HepG2 (cell line): ENCODE data around the gene INO80B. TPM values are rescaled to one million over a fixed set of nuclear protein-coding genes. Genes with fewer than 3 reads are reported as not detected.

Source experiments
- CHD2 ChIP-seq: IDR thresholded peaks from 2 replicates; pipeline ENCODE4 v1.6.1; 2011; ENCODE audit warnings: low read depth, low read length, improper control_type of control experiment
- CHD4 ChIP-seq: fragments of 200-600 bp; sonication (generic); IDR thresholded peaks from 2 replicates; pipeline ENCODE4 v1.7.0; 2017; ENCODE audit warnings: mild to moderate bottlenecking, low read length, borderline replicate concordance
- CTCF ChIP-seq: sonication (generic); formaldehyde crosslinking; IDR thresholded peaks from 2 replicates; pipeline ENCODE4 v1.5.0; 2020; ENCODE audit warnings: mild to moderate bottlenecking, missing genetic modification reagents, moderate library complexity
- EHMT2 ChIP-seq: fragments of 200-600 bp; sonication (generic); IDR thresholded peaks from 2 replicates; pipeline ENCODE4 v1.7.0; 2017; ENCODE audit warnings: antibody characterized with exemption, low read depth, low read length, borderline replicate concordance
- EP300 ChIP-seq, 3 experiments: sonication (generic) in 1 of 3; formaldehyde crosslinking in 1 of 3; IDR thresholded peaks; 2 replicates each; pipeline versions ENCODE4 v1.5.1 to v1.6.1; 2011 to 2020; ENCODE audit warnings: low read depth in 2 of 3, low read length in 2 of 3, borderline replicate concordance in 1 of 3, improper control_type of control experiment in 1 of 3, mild to moderate bottlenecking in 1 of 3, missing genetic modification reagents in 1 of 3, moderate library complexity in 1 of 3
- KDM3A ChIP-seq: IDR thresholded peaks from 2 replicates; pipeline ENCODE4 v1.6.1; 2018; ENCODE audit warnings: low read depth, missing compliant biosample characterization
- NCOA5 ChIP-seq: sonication (generic); formaldehyde crosslinking; IDR thresholded peaks from 2 replicates; pipeline ENCODE4 v1.4.0; 2020; ENCODE audit warnings: missing genetic modification reagents
- POLR2AphosphoS5 ChIP-seq: IDR thresholded peaks from 2 replicates; pipeline ENCODE4 v1.6.1; 2012; ENCODE audit warnings: low read depth, low read length
- SALL1 ChIP-seq: sonication (generic); formaldehyde crosslinking; IDR thresholded peaks from 2 replicates; pipeline ENCODE4 v1.8.0; 2022; ENCODE audit warnings: mild to moderate bottlenecking, missing genetic modification reagents
- SIX4 ChIP-seq: sonication (generic); formaldehyde crosslinking; IDR thresholded peaks from 2 replicates; pipeline ENCODE4 v1.4.0; 2020; ENCODE audit warnings: missing genetic modification reagents
- SMARCE1 ChIP-seq: fragments of 450-650 bp; IDR thresholded peaks from 2 replicates; pipeline ENCODE4 v1.6.1; 2017; ENCODE audit warnings: borderline replicate concordance
- SNAPC2 ChIP-seq: sonication (generic); formaldehyde crosslinking; IDR thresholded peaks from 2 replicates; pipeline ENCODE4 v1.8.1; 2022; ENCODE audit warnings: mild to moderate bottlenecking, missing genetic modification reagents
- SP140L ChIP-seq: sonication (generic); formaldehyde crosslinking; IDR thresholded peaks from 2 replicates; pipeline ENCODE4 v1.4.0; 2020; ENCODE audit warnings: missing genetic modification reagents, borderline replicate concordance
- SRF ChIP-seq: IDR thresholded peaks from 2 replicates; pipeline ENCODE4 v1.6.1; 2011; ENCODE audit warnings: mild to moderate bottlenecking, low read depth, low read length, moderate library complexity
- ZBTB42 ChIP-seq: sonication (generic); formaldehyde crosslinking; IDR thresholded peaks from 2 replicates; pipeline ENCODE4 v1.5.0; 2020; ENCODE audit warnings: mild to moderate bottlenecking, missing genetic modification reagents
- ZNF281 ChIP-seq: sonication (generic); formaldehyde crosslinking; IDR thresholded peaks from 2 replicates; pipeline ENCODE4 v1.4.0; 2020; ENCODE audit warnings: missing genetic modification reagents, borderline replicate concordance
- ZNF367 ChIP-seq: sonication (generic); formaldehyde crosslinking; IDR thresholded peaks from 2 replicates; pipeline ENCODE4 v1.4.0; 2020; ENCODE audit warnings: missing genetic modification reagents, borderline replicate concordance
- polyA plus RNA-seq, 8 experiments: library from polyadenylated mRNA; depleted of rRNA in 3 of 8; stranded (reverse) in 7 of 8; unstranded in 1 of 8; fragments of >200 nt; fragmentation: Illumina TruSeq in 4 of 8; extraction: Trizol in 4 of 8; gene quantifications; 2 replicates each; pipeline versions ENCODE4 v1.2.1 to v1.2.3, GENCODE V29; 2011 to 2016; ENCODE audit warnings: low read depth in 4 of 8, missing spikeins in 1 of 8, mixed read lengths in 1 of 8; ENCODE audit not compliant: insufficient read depth in 1 of 8
- total RNA-seq, 5 experiments: library from RNA; depleted of rRNA; stranded (reverse); fragments of >200 nt; fragmentation: Illumina TruSeq; extraction: Trizol; gene quantifications; 2 replicates each; pipeline ENCODE4 v1.2.3, GENCODE V29; 2016; ENCODE audit warnings: low read depth in 1 of 5
- TF ChIP-seq, protein P1 (sequence below): sonication (generic); formaldehyde crosslinking; IDR thresholded peaks from 2 replicates; pipeline ENCODE4 v1.5.0; 2020; ENCODE audit warnings: mild to moderate bottlenecking, missing genetic modification reagents, borderline replicate concordance

Gene INO80B
- total and polyA plus RNA-seq, 2 of the 13 experiments (the other 11 are each of a cell fraction or from before 2014, with no cell fraction given), result 6.2 to 14.5 TPM

DNA sequence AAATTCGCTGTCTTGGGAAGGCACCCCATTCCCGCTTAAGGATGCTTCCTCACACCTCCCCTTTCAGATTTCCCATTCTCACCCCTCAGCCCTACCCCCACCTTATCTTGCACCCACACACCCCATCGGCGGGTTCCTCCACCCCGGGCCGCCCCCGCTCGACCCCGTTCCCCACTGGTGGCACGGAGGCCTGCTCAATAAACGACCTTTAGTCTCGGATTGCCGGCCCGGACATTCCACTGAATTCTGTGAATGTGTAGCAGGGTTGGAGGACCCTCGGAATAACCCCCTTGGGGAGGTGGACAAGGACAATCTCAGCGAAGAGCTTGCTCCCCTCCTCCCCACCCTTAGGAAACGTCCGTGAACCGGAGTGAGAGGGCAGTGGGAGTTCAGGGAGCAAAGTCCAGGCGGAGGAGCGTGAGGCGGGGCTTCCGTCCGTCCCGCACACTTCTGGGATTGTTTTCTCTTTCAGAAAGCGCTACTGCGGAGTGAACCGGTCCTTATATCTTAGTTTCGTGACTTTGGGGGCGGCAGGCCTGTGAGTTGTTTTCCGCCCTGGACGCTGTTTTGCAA, 47.3 kb downstream of the INO80B start (continued):
- TF ChIP-seq SIX4 (CRISPR knock-in tag), result no peak; the same call in none of the 2 replicates
- no peak for TF ChIP-seq EHMT2
- 0 out of 2 replicates have a peak, but pooled peaks have one; percentile 69 for TF ChIP-seq ZBTB42 (CRISPR knock-in tag)
- no peak for TF ChIP-seq SRF
- no peak for TF ChIP-seq SMARCE1
- peak; percentile 79 for TF ChIP-seq SALL1 (CRISPR knock-in tag)
- peak; percentile 32; the same call in 1 of the 2 replicates for TF ChIP-seq CHD4
- no peak for TF ChIP-seq CTCF (CRISPR knock-in tag)
- TF ChIP-seq NCOA5 (CRISPR knock-in tag), result no peak
- TF ChIP-seq SP140L (CRISPR knock-in tag), result 0 out of 2 replicates have a peak, but pooled peaks have one; percentile 15
- TF ChIP-seq KDM3A (CRISPR knock-in tag), result 0 out of 2 replicates have a peak, but pooled peaks have one; percentile 14
- peak; percentile 73; a peak in 3 of 4 replicates for TF ChIP-seq EP300 (IDR thresholded peaks at IDR 0.05; ENCODE audit: low read depth in 2 of 2, low read length in 2 of 2)
- peak; percentile 75 for TF ChIP-seq EP300 (CRISPR knock-in tag; IDR thresholded peaks at IDR 0.05; ENCODE audit: borderline replicate concordance)
- TF ChIP-seq SNAPC2 (CRISPR knock-in tag), result no peak
- peak; percentile 86 for TF ChIP-seq POLR2AphosphoS5
- peak; percentile 85 for TF ChIP-seq ZNF281 (CRISPR knock-in tag)
- no peak; the same call in none of the 2 replicates for TF ChIP-seq CHD2
- TF ChIP-seq, protein P1, sequence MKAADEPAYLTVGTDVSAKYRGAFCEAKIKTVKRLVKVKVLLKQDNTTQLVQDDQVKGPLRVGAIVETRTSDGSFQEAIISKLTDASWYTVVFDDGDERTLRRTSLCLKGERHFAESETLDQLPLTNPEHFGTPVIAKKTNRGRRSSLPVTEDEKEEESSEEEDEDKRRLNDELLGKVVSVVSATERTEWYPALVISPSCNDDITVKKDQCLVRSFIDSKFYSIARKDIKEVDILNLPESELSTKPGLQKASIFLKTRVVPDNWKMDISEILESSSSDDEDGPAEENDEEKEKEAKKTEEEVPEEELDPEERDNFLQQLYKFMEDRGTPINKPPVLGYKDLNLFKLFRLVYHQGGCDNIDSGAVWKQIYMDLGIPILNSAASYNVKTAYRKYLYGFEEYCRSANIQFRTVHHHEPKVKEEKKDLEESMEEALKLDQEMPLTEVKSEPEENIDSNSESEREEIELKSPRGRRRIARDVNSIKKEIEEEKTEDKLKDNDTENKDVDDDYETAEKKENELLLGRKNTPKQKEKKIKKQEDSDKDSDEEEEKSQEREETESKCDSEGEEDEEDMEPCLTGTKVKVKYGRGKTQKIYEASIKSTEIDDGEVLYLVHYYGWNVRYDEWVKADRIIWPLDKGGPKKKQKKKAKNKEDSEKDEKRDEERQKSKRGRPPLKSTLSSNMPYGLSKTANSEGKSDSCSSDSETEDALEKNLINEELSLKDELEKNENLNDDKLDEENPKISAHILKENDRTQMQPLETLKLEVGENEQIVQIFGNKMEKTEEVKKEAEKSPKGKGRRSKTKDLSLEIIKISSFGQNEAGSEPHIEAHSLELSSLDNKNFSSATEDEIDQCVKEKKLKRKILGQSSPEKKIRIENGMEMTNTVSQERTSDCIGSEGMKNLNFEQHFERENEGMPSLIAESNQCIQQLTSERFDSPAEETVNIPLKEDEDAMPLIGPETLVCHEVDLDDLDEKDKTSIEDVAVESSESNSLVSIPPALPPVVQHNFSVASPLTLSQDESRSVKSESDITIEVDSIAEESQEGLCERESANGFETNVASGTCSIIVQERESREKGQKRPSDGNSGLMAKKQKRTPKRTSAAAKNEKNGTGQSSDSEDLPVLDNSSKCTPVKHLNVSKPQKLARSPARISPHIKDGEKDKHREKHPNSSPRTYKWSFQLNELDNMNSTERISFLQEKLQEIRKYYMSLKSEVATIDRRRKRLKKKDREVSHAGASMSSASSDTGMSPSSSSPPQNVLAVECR, result no peak
- no peak for TF ChIP-seq ZNF367 (CRISPR knock-in tag)
